OCI-LY1 (cell line): ENCODE results near the gene TBX18.

Source experiments
- EZH2 ChIP-seq: fragments of 200-600 bp; sonication (generic), shearing (Covaris generic); IDR thresholded peaks from 2 replicates; pipeline ENCODE4 v1.8.0; 2017; ENCODE audit warnings: borderline replicate concordance, mixed run types, mild to moderate bottlenecking, antibody characterized with exemption, low read length, moderate library complexity, mixed read lengths
- TF ChIP-seq, protein P1 (sequence below): fragments of 200-600 bp; sonication (generic), shearing (Covaris generic); IDR thresholded peaks from 2 replicates; pipeline ENCODE4 v1.5.1; 2017; ENCODE audit warnings: mild to moderate bottlenecking, antibody characterized with exemption, low read length, moderate library complexity, mixed read lengths

DNA sequence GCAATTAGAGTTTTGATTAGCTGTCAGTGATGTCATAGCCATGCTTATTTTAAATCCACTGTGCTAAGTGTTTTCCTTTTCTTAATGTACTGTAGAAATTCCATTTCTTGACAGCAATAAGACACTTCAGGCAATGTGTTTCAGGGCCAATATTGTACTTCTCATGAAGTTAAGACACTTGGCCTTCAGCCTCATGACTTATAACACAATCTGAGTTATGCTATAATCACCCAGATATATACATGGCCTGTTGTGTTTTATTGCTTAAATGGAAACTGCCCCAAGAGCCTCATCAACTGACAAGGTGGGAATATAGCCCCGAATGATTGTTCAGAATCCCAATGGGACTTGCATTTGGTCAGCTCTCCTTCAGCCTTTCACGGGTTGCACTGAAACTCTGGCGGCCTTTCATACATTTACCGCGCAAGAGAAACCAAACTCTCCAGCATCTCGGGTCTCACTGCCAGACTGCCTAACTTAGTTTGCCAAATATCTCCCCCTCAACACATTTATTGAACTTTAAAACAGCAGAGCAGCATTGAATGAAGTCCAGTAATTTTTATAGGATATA lies 44.2 kb upstream of the TBX18 start:
- TF ChIP-seq, protein P1, sequence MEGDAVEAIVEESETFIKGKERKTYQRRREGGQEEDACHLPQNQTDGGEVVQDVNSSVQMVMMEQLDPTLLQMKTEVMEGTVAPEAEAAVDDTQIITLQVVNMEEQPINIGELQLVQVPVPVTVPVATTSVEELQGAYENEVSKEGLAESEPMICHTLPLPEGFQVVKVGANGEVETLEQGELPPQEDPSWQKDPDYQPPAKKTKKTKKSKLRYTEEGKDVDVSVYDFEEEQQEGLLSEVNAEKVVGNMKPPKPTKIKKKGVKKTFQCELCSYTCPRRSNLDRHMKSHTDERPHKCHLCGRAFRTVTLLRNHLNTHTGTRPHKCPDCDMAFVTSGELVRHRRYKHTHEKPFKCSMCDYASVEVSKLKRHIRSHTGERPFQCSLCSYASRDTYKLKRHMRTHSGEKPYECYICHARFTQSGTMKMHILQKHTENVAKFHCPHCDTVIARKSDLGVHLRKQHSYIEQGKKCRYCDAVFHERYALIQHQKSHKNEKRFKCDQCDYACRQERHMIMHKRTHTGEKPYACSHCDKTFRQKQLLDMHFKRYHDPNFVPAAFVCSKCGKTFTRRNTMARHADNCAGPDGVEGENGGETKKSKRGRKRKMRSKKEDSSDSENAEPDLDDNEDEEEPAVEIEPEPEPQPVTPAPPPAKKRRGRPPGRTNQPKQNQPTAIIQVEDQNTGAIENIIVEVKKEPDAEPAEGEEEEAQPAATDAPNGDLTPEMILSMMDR = no peak
- no peak for TF ChIP-seq EZH2
